Cardiac fibroblast (primary cell): ENCODE measurements around the gene RBM20.

Experiments
- DNase-seq, 2 donors: peaks; one replicate each; pipeline versions ENCODE4 v3.0.0 to v3.0.0-alpha.2; 2010; ENCODE audit warnings: low read depth in 2 of 2
- H3K4me3 ChIP-seq, 2 donors: replicated peaks in 1 of 2; 1 replicate in 1 of 2; 2 replicates in 1 of 2; pipeline ENCODE4 v1.5.1; 2011; ENCODE audit warnings: low read depth in 2 of 2, low read length in 2 of 2, mild to moderate bottlenecking in 2 of 2, moderate library complexity in 1 of 2
- TF ChIP-seq, protein P1 (sequence below): IDR thresholded peaks from one replicate; pipeline ENCODE4 v1.5.1; 2011; ENCODE audit warnings: low read depth, mild to moderate bottlenecking, low read length, inconsistent platforms

RBM20 gene

GRCh38 chr10:110836706-110837105, 192.6 kb downstream of the RBM20 start:
- H3K4me3 ChIP-seq = no peak overlapping the region
- DNase-seq = no peak
- TF ChIP-seq, protein P1, sequence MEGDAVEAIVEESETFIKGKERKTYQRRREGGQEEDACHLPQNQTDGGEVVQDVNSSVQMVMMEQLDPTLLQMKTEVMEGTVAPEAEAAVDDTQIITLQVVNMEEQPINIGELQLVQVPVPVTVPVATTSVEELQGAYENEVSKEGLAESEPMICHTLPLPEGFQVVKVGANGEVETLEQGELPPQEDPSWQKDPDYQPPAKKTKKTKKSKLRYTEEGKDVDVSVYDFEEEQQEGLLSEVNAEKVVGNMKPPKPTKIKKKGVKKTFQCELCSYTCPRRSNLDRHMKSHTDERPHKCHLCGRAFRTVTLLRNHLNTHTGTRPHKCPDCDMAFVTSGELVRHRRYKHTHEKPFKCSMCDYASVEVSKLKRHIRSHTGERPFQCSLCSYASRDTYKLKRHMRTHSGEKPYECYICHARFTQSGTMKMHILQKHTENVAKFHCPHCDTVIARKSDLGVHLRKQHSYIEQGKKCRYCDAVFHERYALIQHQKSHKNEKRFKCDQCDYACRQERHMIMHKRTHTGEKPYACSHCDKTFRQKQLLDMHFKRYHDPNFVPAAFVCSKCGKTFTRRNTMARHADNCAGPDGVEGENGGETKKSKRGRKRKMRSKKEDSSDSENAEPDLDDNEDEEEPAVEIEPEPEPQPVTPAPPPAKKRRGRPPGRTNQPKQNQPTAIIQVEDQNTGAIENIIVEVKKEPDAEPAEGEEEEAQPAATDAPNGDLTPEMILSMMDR = no peak

DNA sequence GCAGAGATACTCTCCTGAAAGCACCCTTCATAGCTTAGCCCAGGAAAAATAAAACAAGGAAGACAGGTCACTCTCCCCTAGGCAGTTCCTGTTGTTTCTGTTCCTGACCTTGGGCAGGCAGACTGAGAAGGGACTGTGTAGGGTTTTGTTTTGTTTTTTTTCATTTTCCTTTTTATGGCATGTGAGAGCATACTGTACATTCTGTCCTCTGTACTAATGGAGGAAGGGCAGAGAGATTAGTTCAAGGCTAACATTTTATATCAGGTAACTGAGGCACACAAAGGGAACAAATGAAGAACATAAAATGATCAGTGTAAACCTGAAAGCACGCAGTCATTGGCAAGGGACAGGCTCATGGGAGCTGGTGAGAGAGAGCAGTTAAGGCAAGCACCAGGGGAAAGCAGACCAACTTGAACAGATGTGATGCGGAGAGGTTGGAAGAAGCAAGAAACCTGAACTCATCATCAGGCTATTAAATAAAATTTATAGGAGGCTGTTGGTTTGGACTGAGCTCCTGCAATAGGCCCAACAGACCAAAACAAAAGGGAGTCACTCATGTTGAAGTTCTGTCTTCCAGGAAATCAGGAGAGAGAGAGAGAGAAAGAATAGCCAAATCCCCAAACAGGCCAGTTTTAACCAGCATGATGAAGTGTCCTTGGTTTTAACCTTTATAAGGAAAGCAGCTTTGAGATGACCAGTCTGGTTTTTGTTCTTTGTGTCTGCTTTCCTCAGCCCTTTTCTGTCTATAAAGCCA, 193.5 kb downstream of the RBM20 start:
- DNase-seq = no peak
- H3K4me3 ChIP-seq = no peak overlapping the region
- TF ChIP-seq, protein P1 = no peak

- no peak overlapping the region for H3K4me3 ChIP-seq
- DNase-seq = peak in 1 of 2 donors; percentile 41
- TF ChIP-seq, protein P1 = no peak
Measured at GRCh38 chr10:110840225-110840922, 196.2 kb downstream of the RBM20 start.

DNA sequence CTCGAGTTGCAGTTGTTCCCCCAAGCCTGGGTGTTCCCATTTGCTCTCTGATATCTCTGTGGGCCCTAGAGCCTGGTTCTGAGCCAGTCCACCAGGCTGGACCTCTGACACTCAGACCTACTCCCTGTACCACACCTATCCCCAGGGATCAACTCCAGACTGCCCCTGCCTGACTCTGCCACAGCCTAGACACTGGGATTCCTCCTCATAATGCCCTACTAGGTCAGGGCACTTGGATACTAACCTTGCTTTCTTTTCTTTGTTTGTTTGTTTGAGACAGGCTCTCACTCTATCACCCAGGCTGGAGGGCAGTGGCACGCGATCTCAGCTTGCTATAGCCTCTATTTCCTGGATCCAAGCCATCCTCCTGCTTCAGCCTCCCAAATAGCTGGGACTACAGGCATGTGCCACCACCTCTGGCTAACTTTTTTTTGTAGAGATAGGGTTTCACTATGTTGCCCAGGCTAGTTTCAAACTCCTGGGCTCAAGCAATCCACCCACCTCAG, 196.8 kb downstream of the RBM20 start:
- no peak for DNase-seq
- TF ChIP-seq, protein P1 = no peak
- H3K4me3 ChIP-seq = no peak overlapping the region

DNA sequence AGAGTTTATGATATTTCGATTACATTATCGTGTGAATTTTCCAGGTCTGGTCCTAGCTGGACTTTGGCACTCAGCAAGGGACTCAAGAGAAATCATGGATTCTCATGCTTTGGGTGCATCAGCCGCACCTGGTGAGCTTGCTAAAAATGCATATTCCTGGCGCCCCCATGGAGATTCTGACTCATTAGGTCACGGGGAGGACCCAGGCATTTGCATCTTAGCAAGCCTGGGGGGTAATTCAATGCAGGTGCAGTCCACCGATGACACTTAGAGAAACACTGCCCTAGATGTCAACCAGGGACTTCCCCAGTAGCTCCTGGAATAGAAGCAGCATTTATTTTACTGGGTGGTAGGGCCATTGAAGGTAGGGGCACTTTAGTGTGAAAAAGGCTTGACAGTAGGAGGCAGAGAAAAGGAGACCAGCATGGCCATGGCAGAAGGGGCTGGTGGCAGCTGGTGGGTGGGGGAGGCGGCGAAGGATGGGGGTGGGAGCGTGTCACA, 197.7 kb downstream of the RBM20 start:
- no peak overlapping the region for H3K4me3 ChIP-seq
- no peak for DNase-seq

GRCh38 chr10:110842326-110842904, 198.3 kb downstream of the RBM20 start:
- H3K4me3 ChIP-seq = no peak overlapping the region
- no peak for DNase-seq
- TF ChIP-seq, protein P1 = no peak

More for the DNA sequence above, 197.7 kb downstream of the RBM20 start:
- TF ChIP-seq, protein P1 = no peak
